Fibroblast of peridontal ligament (primary cell): Measurements from ENCODE around the gene C19orf12.
A peak's percentile ranks its signal among the peaks of the same experiment; 100 is the strongest.

Experiments used
- DNase-seq: peaks from one replicate; pipeline ENCODE4 v3.0.0-alpha.2; 2010; ENCODE audit errors: extremely low read depth

C19orf12 gene

DNA sequence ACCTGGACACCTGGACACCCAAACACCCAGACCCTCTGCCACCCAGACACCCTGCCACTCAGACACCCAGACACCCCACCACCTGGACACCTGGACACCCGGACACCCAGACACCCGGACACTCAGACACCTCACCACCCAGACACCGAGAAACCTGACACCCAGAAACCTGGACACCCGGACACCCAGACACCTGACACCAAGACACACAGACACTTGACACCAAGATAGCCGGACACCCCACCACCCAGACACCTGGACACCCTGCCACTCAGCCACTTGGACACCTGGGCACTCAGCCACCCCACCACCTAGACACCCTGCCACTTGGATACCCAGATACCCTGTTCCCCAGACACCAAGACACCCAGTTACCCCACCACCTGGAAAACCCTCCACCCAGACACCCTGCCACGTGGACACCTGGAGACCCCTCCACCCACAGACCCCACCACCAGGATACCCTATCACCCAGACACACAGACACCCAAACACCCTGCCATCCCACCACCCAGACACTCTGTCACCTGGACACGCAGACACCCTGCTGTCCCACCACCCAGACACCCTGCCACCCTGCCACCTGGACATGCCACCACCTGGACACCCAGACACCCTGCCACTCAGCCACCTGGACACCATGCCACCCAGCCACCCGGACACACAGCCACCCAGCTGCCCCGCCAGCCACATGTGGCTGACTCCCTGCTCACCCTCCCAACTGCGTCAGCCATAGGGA lies 17.4 kb downstream of the C19orf12 start:
- DNase-seq, result no peak

- DNase-seq, result no peak
Measured at GRCh38 chr19:29696565-29696846, 18.6 kb downstream of the C19orf12 start.

DNA sequence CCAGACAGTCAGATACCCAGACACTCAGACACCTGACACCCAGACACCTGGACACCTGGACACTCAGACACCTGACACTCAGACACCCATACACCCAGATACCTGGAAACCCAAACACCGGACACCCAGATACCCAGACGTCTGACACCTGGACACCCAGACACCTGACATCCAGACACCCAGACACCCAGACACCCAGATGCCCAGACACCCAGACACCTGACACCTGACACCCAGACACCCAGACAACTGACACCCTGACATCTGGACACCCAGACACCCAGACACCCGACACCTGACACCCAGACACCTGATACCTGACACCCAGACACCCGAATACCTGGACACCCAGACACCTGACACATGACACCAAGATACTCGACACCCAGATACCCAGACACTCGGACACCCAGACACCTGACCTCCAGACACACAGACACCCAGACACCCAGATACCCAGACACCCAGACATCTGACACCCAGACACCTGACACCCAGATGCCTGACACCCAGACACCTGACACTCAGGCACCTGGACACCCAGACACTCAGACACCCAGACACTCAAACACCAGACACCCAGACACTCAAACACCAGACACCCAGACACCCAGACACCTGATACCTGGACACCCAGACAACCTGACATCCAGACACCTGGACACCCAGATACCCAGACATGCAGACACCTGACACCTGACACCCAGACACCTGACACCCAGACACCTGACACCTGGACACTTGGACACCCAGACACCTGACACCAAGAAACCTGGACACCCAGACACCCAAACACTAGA lies 19.1 kb downstream of the C19orf12 start:
- DNase-seq, result no peak

- DNase-seq, result peak; percentile 68
Measured at GRCh38 chr19:29694669-29695627, 20.1 kb downstream of the C19orf12 start.

- no peak for DNase-seq
Measured at GRCh38 chr19:29694161-29694560, 20.9 kb downstream of the C19orf12 start.

DNA sequence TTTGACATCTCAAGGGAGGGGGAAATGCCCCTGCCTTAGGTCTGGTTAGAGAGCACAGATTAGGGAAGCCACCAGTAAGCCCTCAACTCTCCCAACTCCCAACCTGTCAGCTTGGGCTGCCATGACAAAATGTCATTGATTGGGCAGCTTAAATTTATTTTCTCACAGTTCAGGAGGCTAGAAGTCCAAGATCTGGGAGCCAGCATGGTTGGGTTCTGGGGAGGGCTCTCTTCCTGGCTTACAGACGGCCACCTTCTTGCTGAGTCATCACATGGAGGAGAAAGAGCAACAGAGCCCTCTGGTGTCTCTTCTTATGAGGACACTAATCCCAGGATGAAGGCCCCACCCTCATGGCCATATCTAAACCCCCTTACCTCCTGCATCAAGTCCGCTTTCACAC lies 24.2 kb downstream of the C19orf12 start:
- peak; percentile 43 for DNase-seq

GRCh38 chr19:29687897-29688728 lies 26.9 kb downstream of the C19orf12 start:
- DNase-seq, result peak; percentile 73

DNA sequence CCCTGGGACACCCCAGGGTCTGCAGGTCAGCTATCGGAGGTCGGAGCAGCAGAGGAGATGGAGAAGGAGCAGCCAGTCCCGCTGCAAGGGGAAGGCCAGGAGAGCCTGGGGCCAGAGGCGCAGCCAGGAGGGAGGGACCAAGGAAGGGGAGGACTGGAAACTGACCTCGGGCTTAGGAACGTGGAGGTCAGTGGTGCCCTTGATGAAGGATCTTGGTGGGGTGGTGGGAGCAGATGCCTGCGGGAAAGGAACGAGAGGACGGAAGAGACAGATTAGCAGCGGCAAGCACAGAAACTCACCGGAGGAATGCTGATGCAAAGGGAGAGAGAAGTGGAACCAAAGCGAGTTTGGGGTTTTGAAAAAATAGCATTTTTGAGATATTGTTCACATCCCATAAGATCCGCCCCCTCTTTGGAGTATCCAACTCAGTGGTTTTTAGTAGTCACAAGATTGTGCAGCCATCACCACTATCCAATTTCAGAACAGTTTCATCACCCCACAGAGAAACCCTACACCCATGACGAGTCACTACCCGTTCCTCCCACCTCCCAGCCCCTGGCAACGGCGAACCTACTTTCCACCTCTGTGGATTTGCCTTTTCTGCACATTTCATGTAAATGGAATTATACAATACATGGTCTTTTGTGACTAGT lies 27.7 kb downstream of the C19orf12 start:
- peak; percentile 99 for DNase-seq

- DNase-seq, result no peak
Measured at GRCh38 chr19:29686285-29686805, 28.7 kb downstream of the C19orf12 start.

DNA sequence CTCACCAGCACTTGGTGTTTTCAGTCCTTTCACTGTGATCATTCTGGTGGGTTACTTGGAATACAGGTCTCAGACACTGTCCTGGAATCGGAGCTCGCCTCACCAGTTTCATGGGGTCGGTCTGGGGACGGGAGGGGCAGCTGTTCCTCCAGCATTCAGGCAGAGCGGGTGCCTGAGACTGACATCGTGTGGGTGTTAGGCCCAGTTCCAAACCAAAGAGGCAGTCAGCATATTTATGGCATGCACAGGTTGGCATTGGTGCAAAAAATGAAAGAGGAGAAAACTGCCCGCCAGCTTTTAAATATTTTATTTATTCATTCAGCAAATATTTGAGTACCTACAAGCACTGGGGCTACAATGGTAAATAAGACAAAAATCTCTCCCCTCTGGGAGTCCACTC lies 29.7 kb downstream of the C19orf12 start:
- DNase-seq, result peak; percentile 42

DNA sequence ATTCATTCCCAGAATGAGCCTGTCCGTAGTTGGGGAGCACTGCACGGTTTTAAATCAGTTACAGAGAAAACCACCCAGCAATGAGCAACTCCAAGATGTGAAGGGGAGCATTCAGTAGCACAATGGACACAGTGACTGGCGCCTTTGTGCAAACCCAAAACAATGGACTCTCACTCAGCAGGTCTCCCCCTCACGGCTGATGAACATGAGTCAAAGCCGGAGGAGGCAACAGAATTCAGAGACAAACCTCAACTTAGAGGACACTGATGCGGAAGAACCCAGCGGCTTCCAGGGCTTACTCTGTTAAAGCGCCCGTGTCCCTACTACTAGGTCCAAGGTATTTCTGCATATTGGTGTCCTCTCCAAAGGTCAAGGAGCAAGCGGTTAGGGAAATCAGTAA lies 32.1 kb downstream of the C19orf12 start:
- no peak for DNase-seq

DNA sequence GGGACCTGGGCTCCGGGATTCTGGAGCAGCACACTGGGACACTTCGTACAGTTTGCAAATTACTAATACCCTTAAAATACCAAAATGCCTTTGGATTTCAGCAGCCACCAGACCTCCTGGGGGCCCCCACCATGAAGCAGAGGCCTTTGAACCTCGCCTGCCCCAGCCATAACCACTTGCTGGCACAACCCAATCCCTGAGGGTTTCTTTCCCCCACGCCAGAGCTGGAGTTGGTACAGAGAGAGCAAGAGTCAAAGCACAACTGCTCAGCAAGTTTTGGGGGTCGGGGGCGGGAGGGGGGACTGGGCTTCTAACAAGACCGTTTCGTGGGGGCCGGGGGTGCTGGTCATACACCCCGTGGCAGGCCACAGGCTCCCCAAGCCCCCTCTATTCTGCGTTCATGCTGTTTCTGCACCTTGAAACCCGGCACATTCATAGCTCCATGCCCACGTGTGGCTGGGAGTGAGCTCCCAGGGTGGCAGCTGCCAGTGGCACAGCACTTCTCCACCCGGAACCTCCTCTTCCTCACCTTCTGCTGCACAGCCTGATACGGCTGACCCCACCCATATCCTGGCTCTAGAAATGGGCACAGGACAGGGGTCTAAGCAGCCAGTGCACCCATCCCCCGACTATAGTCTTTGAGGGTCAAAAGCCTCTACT lies 32.7 kb downstream of the C19orf12 start:
- no peak for DNase-seq

DNA sequence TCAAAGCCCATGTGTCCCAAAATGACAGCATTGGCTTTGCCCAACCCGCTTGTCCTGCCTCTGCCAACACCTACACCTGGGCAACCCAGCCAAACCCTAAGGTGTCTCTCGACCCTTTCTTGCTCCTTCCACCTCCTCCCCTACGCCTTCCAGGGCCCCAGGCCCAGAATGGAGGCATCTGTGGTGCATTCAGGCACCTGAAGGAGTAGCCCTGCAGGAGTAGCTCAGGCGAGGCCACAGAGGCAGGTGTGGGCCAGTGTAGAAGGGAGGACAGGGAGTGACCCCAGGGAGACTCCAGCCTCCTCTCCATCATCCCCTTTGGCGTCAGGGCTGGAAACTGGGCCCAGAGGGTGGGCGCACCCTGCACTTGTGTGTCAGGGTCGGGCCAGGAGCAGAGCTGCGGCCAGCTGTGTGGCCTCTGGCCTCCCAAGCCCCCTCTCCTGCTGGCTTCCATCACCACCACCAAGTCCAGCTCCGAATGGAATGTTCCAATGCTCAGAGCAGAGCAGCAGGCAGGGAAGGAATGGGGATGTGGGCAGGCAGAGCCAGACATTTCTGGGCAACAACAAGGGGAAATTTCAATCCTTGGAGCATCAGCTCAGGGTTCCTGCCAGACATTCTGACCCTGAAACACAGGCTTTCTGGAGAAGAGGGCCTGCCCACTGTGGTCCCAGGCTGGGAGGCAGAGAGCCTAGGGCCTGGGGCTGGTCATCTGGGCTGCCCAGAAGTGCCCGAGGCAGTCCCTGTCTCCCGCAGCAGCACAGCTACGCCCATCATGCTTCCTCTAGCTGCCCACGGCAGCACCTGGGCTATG lies 33.4 kb downstream of the C19orf12 start:
- DNase-seq, result peak; percentile 65

DNA sequence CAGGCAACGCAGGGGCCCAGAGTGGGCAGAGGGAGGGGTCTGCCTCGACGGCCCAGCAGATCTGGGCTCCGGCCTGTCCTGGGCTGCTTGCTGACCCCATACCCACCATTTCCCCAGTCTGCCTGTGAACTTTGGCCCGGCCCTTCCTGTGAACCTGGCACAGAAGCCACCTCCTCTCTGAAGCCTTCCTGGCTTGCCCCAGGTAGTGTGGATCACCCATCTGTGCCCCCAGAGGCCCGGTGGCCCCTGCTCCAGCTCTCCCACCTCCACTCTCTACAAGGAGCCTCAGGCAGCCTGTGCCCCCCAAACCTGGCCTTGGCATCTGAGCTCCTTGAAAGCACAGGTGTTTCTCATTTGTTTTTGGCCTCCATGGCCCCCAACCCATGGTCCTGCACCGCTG lies 34.1 kb downstream of the C19orf12 start:
- DNase-seq, result no peak

GRCh38 chr19:29680447-29680846 lies 34.6 kb downstream of the C19orf12 start:
- DNase-seq, result no peak

GRCh38 chr19:29679598-29680210 lies 35.4 kb downstream of the C19orf12 start:
- no peak for DNase-seq

- DNase-seq, result no peak
Measured at GRCh38 chr19:29678484-29679106, 36.5 kb downstream of the C19orf12 start.
